HG02798 (cell line): ENCODE results near the gene CHST11.

Experiments used
- ATAC-seq: cut with Tn5 transposase; IDR thresholded peaks from one replicate; pipeline ENCODE4 v1.9.1; 2021; ENCODE audit warnings: mild to moderate bottlenecking; ENCODE audit not compliant: unreplicated experiment, poor library complexity

The CHST11 gene

GRCh38 chr12:104657726-104658484 is 201.2 kb downstream of the CHST11 start:
- ATAC-seq = peak; percentile 63

GRCh38 chr12:104659058-104659457 is 202.3 kb downstream of the CHST11 start:
- ATAC-seq = no peak

- no peak for ATAC-seq
Measured at GRCh38 chr12:104662203-104662602, 205.5 kb downstream of the CHST11 start.

GRCh38 chr12:104662908-104663307 is 206.2 kb downstream of the CHST11 start:
- ATAC-seq = no peak

GRCh38 chr12:104664351-104664750 is 207.6 kb downstream of the CHST11 start:
- ATAC-seq = no peak

GRCh38 chr12:104665296-104665695 is 208.5 kb downstream of the CHST11 start:
- ATAC-seq = no peak

GRCh38 chr12:104667139-104667538 is 210.4 kb downstream of the CHST11 start:
- ATAC-seq = no peak

GRCh38 chr12:104668274-104668718 is 211.5 kb downstream of the CHST11 start:
- ATAC-seq = no peak

GRCh38 chr12:104669089-104669721 is 212.5 kb downstream of the CHST11 start:
- no peak for ATAC-seq

- ATAC-seq = peak; percentile 61
Measured at GRCh38 chr12:104669851-104670337, 213.1 kb downstream of the CHST11 start.

GRCh38 chr12:104670439-104671408 is 214.0 kb downstream of the CHST11 start:
- no peak for ATAC-seq

- ATAC-seq = peak; percentile 79
Measured at GRCh38 chr12:104671409-104672095, 214.8 kb downstream of the CHST11 start.

GRCh38 chr12:104672096-104672445 is 215.3 kb downstream of the CHST11 start:
- ATAC-seq = no peak

- ATAC-seq = no peak
Measured at GRCh38 chr12:104672501-104673265, 215.9 kb downstream of the CHST11 start.

GRCh38 chr12:104673294-104673693 is 216.5 kb downstream of the CHST11 start:
- ATAC-seq = no peak

- ATAC-seq = no peak
Measured at GRCh38 chr12:104673696-104674482, 217.1 kb downstream of the CHST11 start.

- ATAC-seq = no peak
Measured at GRCh38 chr12:104676636-104677035, 219.9 kb downstream of the CHST11 start.

- no peak for ATAC-seq
Measured at GRCh38 chr12:104677441-104678089, 220.8 kb downstream of the CHST11 start.
